ENCODE results near the gene LILRB5. TPM values are rescaled to one million over a fixed set of nuclear protein-coding genes. Genes with fewer than 3 reads are reported as not detected.

LILRB5 gene
- total RNA-seq, 1 experiment from 2014 or later, result 0.07 TPM

- TF ChIP-seq, protein P1, sequence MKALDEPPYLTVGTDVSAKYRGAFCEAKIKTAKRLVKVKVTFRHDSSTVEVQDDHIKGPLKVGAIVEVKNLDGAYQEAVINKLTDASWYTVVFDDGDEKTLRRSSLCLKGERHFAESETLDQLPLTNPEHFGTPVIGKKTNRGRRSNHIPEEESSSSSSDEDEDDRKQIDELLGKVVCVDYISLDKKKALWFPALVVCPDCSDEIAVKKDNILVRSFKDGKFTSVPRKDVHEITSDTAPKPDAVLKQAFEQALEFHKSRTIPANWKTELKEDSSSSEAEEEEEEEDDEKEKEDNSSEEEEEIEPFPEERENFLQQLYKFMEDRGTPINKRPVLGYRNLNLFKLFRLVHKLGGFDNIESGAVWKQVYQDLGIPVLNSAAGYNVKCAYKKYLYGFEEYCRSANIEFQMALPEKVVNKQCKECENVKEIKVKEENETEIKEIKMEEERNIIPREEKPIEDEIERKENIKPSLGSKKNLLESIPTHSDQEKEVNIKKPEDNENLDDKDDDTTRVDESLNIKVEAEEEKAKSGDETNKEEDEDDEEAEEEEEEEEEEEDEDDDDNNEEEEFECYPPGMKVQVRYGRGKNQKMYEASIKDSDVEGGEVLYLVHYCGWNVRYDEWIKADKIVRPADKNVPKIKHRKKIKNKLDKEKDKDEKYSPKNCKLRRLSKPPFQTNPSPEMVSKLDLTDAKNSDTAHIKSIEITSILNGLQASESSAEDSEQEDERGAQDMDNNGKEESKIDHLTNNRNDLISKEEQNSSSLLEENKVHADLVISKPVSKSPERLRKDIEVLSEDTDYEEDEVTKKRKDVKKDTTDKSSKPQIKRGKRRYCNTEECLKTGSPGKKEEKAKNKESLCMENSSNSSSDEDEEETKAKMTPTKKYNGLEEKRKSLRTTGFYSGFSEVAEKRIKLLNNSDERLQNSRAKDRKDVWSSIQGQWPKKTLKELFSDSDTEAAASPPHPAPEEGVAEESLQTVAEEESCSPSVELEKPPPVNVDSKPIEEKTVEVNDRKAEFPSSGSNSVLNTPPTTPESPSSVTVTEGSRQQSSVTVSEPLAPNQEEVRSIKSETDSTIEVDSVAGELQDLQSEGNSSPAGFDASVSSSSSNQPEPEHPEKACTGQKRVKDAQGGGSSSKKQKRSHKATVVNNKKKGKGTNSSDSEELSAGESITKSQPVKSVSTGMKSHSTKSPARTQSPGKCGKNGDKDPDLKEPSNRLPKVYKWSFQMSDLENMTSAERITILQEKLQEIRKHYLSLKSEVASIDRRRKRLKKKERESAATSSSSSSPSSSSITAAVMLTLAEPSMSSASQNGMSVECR (CRISPR knock-in tag; IDR thresholded peaks at IDR 0.05; ENCODE audit: borderline replicate concordance), result no peak
- no peak for TF ChIP-seq ETV6 (CRISPR knock-in tag; IDR thresholded peaks at IDR 0.05)
- TF ChIP-seq PRDM15 (CRISPR knock-in tag; IDR thresholded peaks at IDR 0.05), result no peak
- no peak for TF ChIP-seq STAT6 (CRISPR knock-in tag; conservative IDR thresholded peaks at IDR 0.05; ENCODE audit: low read depth)
- TF ChIP-seq ZNF138 (CRISPR knock-in tag; conservative IDR thresholded peaks at IDR 0.05), result no peak
Measured at GRCh38 chr19:54299126-54299498, 42.0 kb upstream of the LILRB5 start (continued).

DNA sequence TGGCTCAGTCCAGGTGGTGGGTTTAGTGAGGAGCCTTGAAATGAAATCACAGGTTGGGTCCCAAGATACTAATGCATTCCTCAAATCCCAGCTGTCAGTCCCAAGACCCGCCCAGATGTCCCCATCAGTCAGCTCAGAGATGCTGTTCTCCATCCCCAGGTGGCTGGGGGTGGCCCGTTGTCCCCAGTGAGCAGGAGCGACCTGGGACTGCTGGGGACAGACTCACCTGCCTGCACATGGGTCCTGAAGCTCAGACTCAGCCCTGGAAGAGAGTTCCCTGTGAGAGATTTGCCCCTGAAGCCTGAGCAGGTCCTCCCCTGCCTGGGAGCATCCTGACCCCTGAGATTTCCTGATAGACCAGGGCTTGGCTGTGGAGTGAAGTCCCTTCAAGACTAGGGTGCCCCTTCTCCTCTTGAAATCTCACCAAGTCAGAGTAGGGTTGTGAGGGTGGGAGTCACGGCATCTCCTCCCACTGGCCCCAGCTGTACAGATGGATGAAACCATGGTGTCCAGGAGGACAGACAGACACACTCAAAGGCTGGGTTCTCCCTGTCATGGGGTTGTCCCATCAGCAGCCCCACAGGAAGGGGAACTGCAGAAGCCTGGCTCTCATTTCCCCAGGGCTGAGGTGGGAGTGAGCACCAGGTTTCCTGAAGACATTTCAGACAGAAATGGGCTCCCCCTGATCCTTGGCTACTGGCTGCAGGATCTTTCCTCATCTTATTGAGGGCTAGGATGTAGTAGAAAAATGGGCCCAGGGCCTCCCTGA lies 41.5 kb upstream of the LILRB5 start:
- H3K4me3 Mint-ChIP-seq, result no peak overlapping the region
- ChIA-PET CTCF (interaction anchor here (1.2 to 3.4 kb wide), 6 partner anchors 18 to 125 kb away, joined by 3 to 28 read pairs (median 4); partner anchors contain the start of genes MBOAT7 and TMC4), POLR2A (interaction anchor here (1.0 kb wide), 1 partner anchor 107 kb away, joined by 3 read pairs; no protein-coding TSS in a partner anchor)
- no peaks in the 10 kb centered on the region; the same call in 1 of the 2 replicates for H3K4me1 Mint-ChIP-seq
- ATAC-seq (no peak), DNase-seq (ENCODE audit: low spot score) (no peak)
- H3K9me3 Mint-ChIP-seq, result no peaks in the 10 kb centered on the region
- no peaks in the 10 kb centered on the region for H3K36me3 Mint-ChIP-seq
- H3K27me3 Mint-ChIP-seq (ENCODE audit: low read depth), result peaks cover 54% of the 10 kb centered on the region
- no peak overlapping the region for H3K27ac Mint-ChIP-seq
- TF ChIP-seq RELA (CRISPR knock-in tag; IDR thresholded peaks at IDR 0.05; ENCODE audit: borderline replicate concordance) (no peak), FOXP4 (CRISPR knock-in tag; IDR thresholded peaks at IDR 0.05) (no peak)
- TF ChIP-seq, protein P2, sequence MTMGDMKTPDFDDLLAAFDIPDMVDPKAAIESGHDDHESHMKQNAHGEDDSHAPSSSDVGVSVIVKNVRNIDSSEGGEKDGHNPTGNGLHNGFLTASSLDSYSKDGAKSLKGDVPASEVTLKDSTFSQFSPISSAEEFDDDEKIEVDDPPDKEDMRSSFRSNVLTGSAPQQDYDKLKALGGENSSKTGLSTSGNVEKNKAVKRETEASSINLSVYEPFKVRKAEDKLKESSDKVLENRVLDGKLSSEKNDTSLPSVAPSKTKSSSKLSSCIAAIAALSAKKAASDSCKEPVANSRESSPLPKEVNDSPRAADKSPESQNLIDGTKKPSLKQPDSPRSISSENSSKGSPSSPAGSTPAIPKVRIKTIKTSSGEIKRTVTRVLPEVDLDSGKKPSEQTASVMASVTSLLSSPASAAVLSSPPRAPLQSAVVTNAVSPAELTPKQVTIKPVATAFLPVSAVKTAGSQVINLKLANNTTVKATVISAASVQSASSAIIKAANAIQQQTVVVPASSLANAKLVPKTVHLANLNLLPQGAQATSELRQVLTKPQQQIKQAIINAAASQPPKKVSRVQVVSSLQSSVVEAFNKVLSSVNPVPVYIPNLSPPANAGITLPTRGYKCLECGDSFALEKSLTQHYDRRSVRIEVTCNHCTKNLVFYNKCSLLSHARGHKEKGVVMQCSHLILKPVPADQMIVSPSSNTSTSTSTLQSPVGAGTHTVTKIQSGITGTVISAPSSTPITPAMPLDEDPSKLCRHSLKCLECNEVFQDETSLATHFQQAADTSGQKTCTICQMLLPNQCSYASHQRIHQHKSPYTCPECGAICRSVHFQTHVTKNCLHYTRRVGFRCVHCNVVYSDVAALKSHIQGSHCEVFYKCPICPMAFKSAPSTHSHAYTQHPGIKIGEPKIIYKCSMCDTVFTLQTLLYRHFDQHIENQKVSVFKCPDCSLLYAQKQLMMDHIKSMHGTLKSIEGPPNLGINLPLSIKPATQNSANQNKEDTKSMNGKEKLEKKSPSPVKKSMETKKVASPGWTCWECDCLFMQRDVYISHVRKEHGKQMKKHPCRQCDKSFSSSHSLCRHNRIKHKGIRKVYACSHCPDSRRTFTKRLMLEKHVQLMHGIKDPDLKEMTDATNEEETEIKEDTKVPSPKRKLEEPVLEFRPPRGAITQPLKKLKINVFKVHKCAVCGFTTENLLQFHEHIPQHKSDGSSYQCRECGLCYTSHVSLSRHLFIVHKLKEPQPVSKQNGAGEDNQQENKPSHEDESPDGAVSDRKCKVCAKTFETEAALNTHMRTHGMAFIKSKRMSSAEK (CRISPR knock-in tag; IDR thresholded peaks at IDR 0.05; ENCODE audit: borderline replicate concordance), result no peak
- TF ChIP-seq, protein P3, sequence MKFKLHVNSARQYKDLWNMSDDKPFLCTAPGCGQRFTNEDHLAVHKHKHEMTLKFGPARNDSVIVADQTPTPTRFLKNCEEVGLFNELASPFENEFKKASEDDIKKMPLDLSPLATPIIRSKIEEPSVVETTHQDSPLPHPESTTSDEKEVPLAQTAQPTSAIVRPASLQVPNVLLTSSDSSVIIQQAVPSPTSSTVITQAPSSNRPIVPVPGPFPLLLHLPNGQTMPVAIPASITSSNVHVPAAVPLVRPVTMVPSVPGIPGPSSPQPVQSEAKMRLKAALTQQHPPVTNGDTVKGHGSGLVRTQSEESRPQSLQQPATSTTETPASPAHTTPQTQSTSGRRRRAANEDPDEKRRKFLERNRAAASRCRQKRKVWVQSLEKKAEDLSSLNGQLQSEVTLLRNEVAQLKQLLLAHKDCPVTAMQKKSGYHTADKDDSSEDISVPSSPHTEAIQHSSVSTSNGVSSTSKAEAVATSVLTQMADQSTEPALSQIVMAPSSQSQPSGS (CRISPR knock-in tag; IDR thresholded peaks at IDR 0.05; ENCODE audit: borderline replicate concordance, low read depth), result no peak
- TF ChIP-seq, protein P4, sequence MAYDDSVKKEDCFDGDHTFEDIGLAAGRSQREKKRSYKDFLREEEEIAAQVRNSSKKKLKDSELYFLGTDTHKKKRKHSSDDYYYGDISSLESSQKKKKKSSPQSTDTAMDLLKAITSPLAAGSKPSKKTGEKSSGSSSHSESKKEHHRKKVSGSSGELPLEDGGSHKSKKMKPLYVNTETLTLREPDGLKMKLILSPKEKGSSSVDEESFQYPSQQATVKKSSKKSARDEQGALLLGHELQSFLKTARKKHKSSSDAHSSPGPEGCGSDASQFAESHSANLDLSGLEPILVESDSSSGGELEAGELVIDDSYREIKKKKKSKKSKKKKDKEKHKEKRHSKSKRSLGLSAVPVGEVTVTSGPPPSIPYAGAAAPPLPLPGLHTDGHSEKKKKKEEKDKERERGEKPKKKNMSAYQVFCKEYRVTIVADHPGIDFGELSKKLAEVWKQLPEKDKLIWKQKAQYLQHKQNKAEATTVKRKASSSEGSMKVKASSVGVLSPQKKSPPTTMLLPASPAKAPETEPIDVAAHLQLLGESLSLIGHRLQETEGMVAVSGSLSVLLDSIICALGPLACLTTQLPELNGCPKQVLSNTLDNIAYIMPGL (CRISPR knock-in tag; IDR thresholded peaks at IDR 0.05), result no peak
